WTC11 (cell line): ENCODE results near the gene PAK1IP1. TPM values are rescaled to one million over a fixed set of nuclear protein-coding genes. Genes with fewer than 3 reads are reported as not detected.

Source experiments
- ATAC-seq: fragments of 200-7000 bp; cut with Tn5 transposase; 2 replicates; pipeline ENCODE4 v1.10.0; 2021; ENCODE audit warnings: mild to moderate bottlenecking, moderate library complexity
- CTCF ChIA-PET: fragments of 300-600 bp; sonication (Branson Sonifier 250); formaldehyde crosslinking; loops from one replicate; lab custom pipeline; 2021; ENCODE audit warnings: antibody characterized with exemption; lab: Charles Lee
- POLR2A ChIA-PET: fragments of 350-600 bp; sonication (Branson Sonifier 250); formaldehyde crosslinking; loops from one replicate; lab custom pipeline; 2021; ENCODE audit warnings: antibody characterized with exemption; lab: Charles Lee
- DNase-seq: peaks from one replicate; pipeline ENCODE4 v3.0.0; 2021; ENCODE audit warnings: low spot score
- H3K27ac Mint-ChIP-seq: 2 replicates; pipeline ENCODE4 v1.8.0; 2021; ENCODE audit warnings: mixed read lengths
- H3K27me3 Mint-ChIP-seq: 2 replicates; pipeline ENCODE4 v1.8.0; 2021; ENCODE audit warnings: low read depth, mild to moderate bottlenecking, moderate library complexity, mixed read lengths
- H3K36me3 Mint-ChIP-seq: 2 replicates; pipeline ENCODE4 v1.8.0; 2021; ENCODE audit warnings: mixed read lengths
- H3K4me1 Mint-ChIP-seq: 2 replicates; pipeline ENCODE4 v1.8.0; 2022; ENCODE audit warnings: mixed read lengths
- H3K4me3 Mint-ChIP-seq: 2 replicates; pipeline ENCODE4 v1.8.0; 2021; ENCODE audit warnings: mild to moderate bottlenecking, moderate library complexity, mixed read lengths
- H3K9me3 Mint-ChIP-seq: 2 replicates; pipeline ENCODE4 v1.8.0; 2021; ENCODE audit warnings: mixed read lengths
- ESRRA ChIP-seq: sonication (generic); formaldehyde crosslinking; IDR thresholded peaks from 2 replicates; pipeline ENCODE4 v1.8.1; 2022; ENCODE audit warnings: mild to moderate bottlenecking, missing genetic modification reagents, borderline replicate concordance
- JAZF1 ChIP-seq: fragments of 250-450 bp; sonication (Bioruptor Pico); IDR thresholded peaks from 2 replicates; pipeline ENCODE4 v1.9.0; 2021; ENCODE audit warnings: moderate library complexity, mild to moderate bottlenecking, inconsistent platforms
- NFATC4 ChIP-seq: fragments of 250-450 bp; sonication (Bioruptor Pico); IDR thresholded peaks from 2 replicates; pipeline ENCODE4 v1.9.0; 2021; ENCODE audit warnings: mild to moderate bottlenecking
- NR2C2 ChIP-seq: sonication (generic); formaldehyde crosslinking; IDR thresholded peaks from 2 replicates; pipeline ENCODE4 v1.8.0; 2022; ENCODE audit warnings: mild to moderate bottlenecking, missing genetic modification reagents
- SP1 ChIP-seq: sonication (generic); formaldehyde crosslinking; conservative IDR thresholded peaks from 2 replicates; pipeline ENCODE4 v1.8.1; 2022; ENCODE audit warnings: missing genetic modification reagents
- TCF7 ChIP-seq: sonication (generic); formaldehyde crosslinking; IDR thresholded peaks from 2 replicates; pipeline ENCODE4 v1.8.0; 2022; ENCODE audit warnings: mild to moderate bottlenecking, low read depth, missing genetic modification reagents, moderate library complexity
- ZNF138 ChIP-seq: sonication (generic); formaldehyde crosslinking; conservative IDR thresholded peaks from 2 replicates; pipeline ENCODE4 v1.8.1; 2022; ENCODE audit warnings: mild to moderate bottlenecking, moderate library complexity, missing genetic modification reagents
- ZNF317 ChIP-seq: sonication (generic); formaldehyde crosslinking; IDR thresholded peaks from 2 replicates; pipeline ENCODE4 v1.8.1; 2023; ENCODE audit warnings: low read depth, mild to moderate bottlenecking, moderate library complexity, missing genetic modification reagents, borderline replicate concordance
- ZNF396 ChIP-seq: fragments of 250-450 bp; sonication (Bioruptor Pico); IDR thresholded peaks from 2 replicates; pipeline ENCODE4 v1.8.0; 2021; ENCODE audit warnings: mild to moderate bottlenecking, moderate library complexity, borderline replicate concordance
- ZNF416 ChIP-seq: fragments of 250-450 bp; sonication (Bioruptor Pico); IDR thresholded peaks from 2 replicates; pipeline ENCODE4 v1.9.0; 2021; ENCODE audit warnings: mild to moderate bottlenecking, inconsistent platforms
- total RNA-seq: library from RNA; stranded (reverse); gene quantifications from 3 replicates; pipeline ENCODE4 v1.2.3, GENCODE V29; 2021
- TF ChIP-seq, protein P1 (sequence below): fragments of 250-450 bp; sonication (Bioruptor Pico); IDR thresholded peaks from 2 replicates; pipeline ENCODE4 v2.1.2; 2022; ENCODE audit warnings: mild to moderate bottlenecking, moderate library complexity
- TF ChIP-seq, protein P2 (sequence below): sonication (generic); formaldehyde crosslinking; IDR thresholded peaks from 2 replicates; pipeline ENCODE4 v1.8.0; 2022; ENCODE audit warnings: missing genetic modification reagents
- TF ChIP-seq, protein P3 (sequence below): sonication (generic); formaldehyde crosslinking; conservative IDR thresholded peaks from 2 replicates; pipeline ENCODE4 v1.8.1; 2022; ENCODE audit warnings: mild to moderate bottlenecking, missing genetic modification reagents
- TF ChIP-seq, protein P4 (sequence below): sonication (generic); formaldehyde crosslinking; IDR thresholded peaks from 2 replicates; pipeline ENCODE4 v1.8.1; 2022; ENCODE audit warnings: low read depth, missing genetic modification reagents, borderline replicate concordance
- TF ChIP-seq, protein P5 (sequence below): sonication (generic); formaldehyde crosslinking; IDR thresholded peaks from 2 replicates; pipeline ENCODE4 v1.8.1; 2023; ENCODE audit warnings: mild to moderate bottlenecking, missing genetic modification reagents
- TF ChIP-seq, protein P6 (sequence below): sonication (generic); formaldehyde crosslinking; IDR thresholded peaks from 2 replicates; pipeline ENCODE4 v1.8.1; 2022; ENCODE audit warnings: low read depth, mild to moderate bottlenecking, moderate library complexity, missing genetic modification reagents, borderline replicate concordance
- TF ChIP-seq, protein P7 (sequence below): sonication (generic); formaldehyde crosslinking; IDR thresholded peaks from 2 replicates; pipeline ENCODE4 v1.8.1; 2023; ENCODE audit warnings: mild to moderate bottlenecking, missing genetic modification reagents

PAK1IP1 gene
- total RNA-seq, 1 experiment from 2014 or later, result 30.4 TPM

DNA sequence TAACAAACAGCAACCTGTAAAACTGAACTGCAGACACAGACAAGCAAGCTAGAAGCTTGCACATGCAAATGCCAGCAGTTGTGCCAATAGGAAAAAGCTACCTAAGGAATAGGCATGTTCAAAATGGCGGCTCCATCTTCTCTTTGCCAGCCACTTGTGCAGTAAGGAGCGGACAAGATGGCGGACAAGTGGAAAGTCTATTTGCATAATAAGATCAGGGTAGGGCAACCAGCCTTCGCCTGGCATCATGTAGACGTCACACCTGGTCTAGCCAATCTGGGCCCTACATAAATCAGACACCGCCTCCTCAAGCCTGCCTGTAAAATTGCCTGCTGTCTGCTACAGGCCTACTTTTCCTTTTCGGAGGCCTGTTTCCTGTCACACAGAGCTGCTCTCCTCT lies 18.4 kb upstream of the PAK1IP1 start:
- H3K27me3 Mint-ChIP-seq, result no peaks in the 10 kb centered on the region
- TF ChIP-seq ZNF416, result no peak
- TF ChIP-seq, protein P1, sequence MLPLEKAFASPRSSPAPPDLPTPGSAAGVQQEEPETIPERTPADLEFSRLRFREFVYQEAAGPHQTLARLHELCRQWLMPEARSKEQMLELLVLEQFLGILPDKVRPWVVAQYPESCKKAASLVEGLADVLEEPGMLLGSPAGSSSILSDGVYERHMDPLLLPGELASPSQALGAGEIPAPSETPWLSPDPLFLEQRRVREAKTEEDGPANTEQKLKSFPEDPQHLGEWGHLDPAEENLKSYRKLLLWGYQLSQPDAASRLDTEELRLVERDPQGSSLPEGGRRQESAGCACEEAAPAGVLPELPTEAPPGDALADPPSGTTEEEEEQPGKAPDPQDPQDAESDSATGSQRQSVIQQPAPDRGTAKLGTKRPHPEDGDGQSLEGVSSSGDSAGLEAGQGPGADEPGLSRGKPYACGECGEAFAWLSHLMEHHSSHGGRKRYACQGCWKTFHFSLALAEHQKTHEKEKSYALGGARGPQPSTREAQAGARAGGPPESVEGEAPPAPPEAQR (CRISPR knock-in tag), result no peak
- TF ChIP-seq, protein P2, sequence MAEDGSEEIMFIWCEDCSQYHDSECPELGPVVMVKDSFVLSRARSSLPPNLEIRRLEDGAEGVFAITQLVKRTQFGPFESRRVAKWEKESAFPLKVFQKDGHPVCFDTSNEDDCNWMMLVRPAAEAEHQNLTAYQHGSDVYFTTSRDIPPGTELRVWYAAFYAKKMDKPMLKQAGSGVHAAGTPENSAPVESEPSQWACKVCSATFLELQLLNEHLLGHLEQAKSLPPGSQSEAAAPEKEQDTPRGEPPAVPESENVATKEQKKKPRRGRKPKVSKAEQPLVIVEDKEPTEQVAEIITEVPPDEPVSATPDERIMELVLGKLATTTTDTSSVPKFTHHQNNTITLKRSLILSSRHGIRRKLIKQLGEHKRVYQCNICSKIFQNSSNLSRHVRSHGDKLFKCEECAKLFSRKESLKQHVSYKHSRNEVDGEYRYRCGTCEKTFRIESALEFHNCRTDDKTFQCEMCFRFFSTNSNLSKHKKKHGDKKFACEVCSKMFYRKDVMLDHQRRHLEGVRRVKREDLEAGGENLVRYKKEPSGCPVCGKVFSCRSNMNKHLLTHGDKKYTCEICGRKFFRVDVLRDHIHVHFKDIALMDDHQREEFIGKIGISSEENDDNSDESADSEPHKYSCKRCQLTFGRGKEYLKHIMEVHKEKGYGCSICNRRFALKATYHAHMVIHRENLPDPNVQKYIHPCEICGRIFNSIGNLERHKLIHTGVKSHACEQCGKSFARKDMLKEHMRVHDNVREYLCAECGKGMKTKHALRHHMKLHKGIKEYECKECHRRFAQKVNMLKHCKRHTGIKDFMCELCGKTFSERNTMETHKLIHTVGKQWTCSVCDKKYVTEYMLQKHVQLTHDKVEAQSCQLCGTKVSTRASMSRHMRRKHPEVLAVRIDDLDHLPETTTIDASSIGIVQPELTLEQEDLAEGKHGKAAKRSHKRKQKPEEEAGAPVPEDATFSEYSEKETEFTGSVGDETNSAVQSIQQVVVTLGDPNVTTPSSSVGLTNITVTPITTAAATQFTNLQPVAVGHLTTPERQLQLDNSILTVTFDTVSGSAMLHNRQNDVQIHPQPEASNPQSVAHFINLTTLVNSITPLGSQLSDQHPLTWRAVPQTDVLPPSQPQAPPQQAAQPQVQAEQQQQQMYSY (CRISPR knock-in tag), result no peak
- no peak for TF ChIP-seq TCF7 (CRISPR knock-in tag)
- TF ChIP-seq, protein P3, sequence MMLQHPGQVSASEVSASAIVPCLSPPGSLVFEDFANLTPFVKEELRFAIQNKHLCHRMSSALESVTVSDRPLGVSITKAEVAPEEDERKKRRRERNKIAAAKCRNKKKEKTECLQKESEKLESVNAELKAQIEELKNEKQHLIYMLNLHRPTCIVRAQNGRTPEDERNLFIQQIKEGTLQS (CRISPR knock-in tag), result no peak
- H3K27ac Mint-ChIP-seq, result no peak overlapping the region
- POLR2A ChIA-PET, result no interaction called here
- ATAC-seq (no peak), DNase-seq (no peak)
- CTCF ChIA-PET, result no interaction called here
- H3K9me3 Mint-ChIP-seq, result peaks cover 6% of the 10 kb centered on the region; the same call in 1 of the 2 replicates
- no peaks in the 10 kb centered on the region for H3K36me3 Mint-ChIP-seq
- peaks cover 2% of the 10 kb centered on the region; the same call in 1 of the 2 replicates for H3K4me1 Mint-ChIP-seq
- no peak overlapping the region for H3K4me3 Mint-ChIP-seq

DNA sequence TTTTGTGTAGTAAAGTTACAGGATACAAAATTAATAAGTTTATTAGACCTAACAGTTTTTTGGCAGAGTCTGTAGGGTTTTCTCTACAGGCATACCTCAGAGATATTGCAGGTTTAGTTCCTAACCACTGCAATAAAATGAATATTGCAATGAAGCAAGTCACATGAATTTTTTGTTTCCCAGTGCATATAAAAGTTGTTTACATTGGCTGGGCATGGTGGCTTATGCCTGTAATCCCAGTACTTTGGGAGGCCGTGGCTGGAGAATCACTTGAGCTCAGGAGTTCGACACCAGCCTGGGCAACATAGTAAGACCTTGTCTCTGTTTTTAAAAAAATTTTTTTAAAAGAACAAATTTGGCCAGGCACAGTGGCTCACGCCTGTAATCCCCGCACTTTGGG lies 16.3 kb upstream of the PAK1IP1 start:
- Mint-ChIP-seq H3K4me3 (no peak overlapping the region), H3K27me3 (no peaks in the 10 kb centered on the region), H3K27ac (no peak overlapping the region), H3K9me3 (peaks cover 13% of the 10 kb centered on the region; the same call in 1 of the 2 replicates), H3K36me3 (no peaks in the 10 kb centered on the region), H3K4me1 (peaks cover 2% of the 10 kb centered on the region; the same call in 1 of the 2 replicates)
- POLR2A ChIA-PET, result no interaction called here
- CTCF ChIA-PET, result no interaction called here
- no peak for ATAC-seq
- no peak for TF ChIP-seq JAZF1 (CRISPR knock-in tag)
- TF ChIP-seq, protein P4, sequence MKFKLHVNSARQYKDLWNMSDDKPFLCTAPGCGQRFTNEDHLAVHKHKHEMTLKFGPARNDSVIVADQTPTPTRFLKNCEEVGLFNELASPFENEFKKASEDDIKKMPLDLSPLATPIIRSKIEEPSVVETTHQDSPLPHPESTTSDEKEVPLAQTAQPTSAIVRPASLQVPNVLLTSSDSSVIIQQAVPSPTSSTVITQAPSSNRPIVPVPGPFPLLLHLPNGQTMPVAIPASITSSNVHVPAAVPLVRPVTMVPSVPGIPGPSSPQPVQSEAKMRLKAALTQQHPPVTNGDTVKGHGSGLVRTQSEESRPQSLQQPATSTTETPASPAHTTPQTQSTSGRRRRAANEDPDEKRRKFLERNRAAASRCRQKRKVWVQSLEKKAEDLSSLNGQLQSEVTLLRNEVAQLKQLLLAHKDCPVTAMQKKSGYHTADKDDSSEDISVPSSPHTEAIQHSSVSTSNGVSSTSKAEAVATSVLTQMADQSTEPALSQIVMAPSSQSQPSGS, result no peak
- TF ChIP-seq NR2C2 (CRISPR knock-in tag), result no peak
- TF ChIP-seq, protein P5, sequence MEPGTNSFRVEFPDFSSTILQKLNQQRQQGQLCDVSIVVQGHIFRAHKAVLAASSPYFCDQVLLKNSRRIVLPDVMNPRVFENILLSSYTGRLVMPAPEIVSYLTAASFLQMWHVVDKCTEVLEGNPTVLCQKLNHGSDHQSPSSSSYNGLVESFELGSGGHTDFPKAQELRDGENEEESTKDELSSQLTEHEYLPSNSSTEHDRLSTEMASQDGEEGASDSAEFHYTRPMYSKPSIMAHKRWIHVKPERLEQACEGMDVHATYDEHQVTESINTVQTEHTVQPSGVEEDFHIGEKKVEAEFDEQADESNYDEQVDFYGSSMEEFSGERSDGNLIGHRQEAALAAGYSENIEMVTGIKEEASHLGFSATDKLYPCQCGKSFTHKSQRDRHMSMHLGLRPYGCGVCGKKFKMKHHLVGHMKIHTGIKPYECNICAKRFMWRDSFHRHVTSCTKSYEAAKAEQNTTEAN (CRISPR knock-in tag), result no peak
- no peak for TF ChIP-seq SP1 (CRISPR knock-in tag)
- no peak for TF ChIP-seq ZNF138 (CRISPR knock-in tag)
- no peak for TF ChIP-seq NFATC4 (CRISPR knock-in tag)
- no peak for TF ChIP-seq ESRRA (CRISPR knock-in tag)
- TF ChIP-seq, protein P6, sequence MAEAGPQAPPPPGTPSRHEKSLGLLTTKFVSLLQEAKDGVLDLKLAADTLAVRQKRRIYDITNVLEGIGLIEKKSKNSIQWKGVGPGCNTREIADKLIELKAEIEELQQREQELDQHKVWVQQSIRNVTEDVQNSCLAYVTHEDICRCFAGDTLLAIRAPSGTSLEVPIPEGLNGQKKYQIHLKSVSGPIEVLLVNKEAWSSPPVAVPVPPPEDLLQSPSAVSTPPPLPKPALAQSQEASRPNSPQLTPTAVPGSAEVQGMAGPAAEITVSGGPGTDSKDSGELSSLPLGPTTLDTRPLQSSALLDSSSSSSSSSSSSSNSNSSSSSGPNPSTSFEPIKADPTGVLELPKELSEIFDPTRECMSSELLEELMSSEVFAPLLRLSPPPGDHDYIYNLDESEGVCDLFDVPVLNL (CRISPR knock-in tag), result no peak
- TF ChIP-seq, protein P7, sequence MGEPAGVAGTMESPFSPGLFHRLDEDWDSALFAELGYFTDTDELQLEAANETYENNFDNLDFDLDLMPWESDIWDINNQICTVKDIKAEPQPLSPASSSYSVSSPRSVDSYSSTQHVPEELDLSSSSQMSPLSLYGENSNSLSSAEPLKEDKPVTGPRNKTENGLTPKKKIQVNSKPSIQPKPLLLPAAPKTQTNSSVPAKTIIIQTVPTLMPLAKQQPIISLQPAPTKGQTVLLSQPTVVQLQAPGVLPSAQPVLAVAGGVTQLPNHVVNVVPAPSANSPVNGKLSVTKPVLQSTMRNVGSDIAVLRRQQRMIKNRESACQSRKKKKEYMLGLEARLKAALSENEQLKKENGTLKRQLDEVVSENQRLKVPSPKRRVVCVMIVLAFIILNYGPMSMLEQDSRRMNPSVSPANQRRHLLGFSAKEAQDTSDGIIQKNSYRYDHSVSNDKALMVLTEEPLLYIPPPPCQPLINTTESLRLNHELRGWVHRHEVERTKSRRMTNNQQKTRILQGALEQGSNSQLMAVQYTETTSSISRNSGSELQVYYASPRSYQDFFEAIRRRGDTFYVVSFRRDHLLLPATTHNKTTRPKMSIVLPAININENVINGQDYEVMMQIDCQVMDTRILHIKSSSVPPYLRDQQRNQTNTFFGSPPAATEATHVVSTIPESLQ (CRISPR knock-in tag), result no peak
- no peak for TF ChIP-seq ZNF317 (CRISPR knock-in tag)
- no peak for TF ChIP-seq ZNF396 (CRISPR knock-in tag)
- no peak for DNase-seq
